ENCODE results near the gene COL21A1. TPM values are rescaled to one million over a fixed set of nuclear protein-coding genes. Genes with fewer than 3 reads are reported as not detected.

COL21A1 gene
- total RNA-seq = 0.08 and 0.39 TPM in 2 replicates

GRCh38 chr6:56246881-56247653 lies at the start of gene COL21A1:
Gene COL21A1 (minus strand): TSS chr6:56247580. CDS start chr6:56182618, 64,962 bp downstream.

